HPDE6-E6E7 (cell line): ENCODE results near the gene MT1F.

Source experiments
- DNase-seq: peaks from one replicate; pipeline ENCODE4 v3.0.0; 2011; ENCODE audit warnings: missing footprints; ENCODE audit errors: extremely low spot score

The MT1F gene

DNA sequence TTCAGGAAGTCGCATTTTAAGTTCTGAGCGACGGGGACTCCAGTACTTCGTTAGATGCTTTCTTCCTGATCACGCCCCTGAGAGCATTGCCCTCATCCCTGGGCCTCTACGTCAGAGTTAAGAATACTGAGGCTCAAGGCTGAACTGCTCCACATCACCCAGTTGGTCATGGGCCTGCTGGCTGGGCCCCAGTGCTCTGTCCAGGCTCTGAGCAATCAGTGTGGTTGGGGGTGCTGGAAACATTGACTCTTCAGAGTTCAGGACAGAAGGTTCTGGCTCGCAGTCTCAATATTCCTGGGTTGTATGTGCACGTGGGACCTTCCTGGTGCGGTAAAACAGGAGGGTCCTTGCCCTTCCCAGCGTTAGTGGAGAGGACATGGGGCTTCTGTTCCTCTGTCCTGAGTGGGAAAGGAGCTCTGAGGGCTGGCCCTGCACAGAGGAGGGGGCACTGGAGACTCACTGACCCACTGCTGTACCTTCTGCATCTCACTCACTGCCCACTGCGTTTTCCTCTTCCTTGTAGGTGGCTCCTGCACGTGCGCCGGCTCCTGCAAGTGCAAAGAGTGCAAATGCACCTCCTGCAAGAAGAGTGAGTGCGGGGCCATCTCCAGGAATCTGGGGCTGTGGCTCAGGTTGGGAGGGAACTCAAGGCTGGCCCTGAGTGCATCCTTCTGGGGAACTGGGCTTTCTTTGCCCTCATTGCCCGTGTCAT is 31.7 kb upstream of the MT1F start:
- peak; percentile 32 for DNase-seq

DNA sequence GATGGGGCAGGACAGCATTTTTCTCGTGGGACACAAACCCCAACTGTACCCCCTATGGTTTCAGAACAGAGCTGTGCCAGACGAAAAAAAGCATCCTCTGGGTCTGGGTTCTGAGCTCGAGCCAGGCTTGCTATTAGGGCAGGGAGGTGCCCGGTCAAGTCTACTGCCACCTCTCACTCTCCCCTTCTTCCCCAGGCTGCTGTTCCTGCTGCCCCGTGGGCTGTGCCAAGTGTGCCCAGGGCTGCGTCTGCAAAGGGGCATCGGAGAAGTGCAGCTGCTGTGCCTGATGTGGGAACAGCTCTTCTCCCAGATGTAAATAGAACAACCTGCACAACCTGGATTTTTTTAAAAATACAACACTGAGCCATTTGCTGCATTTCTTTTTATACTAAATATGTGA is 31.1 kb upstream of the MT1F start:
- DNase-seq, result no peak

DNA sequence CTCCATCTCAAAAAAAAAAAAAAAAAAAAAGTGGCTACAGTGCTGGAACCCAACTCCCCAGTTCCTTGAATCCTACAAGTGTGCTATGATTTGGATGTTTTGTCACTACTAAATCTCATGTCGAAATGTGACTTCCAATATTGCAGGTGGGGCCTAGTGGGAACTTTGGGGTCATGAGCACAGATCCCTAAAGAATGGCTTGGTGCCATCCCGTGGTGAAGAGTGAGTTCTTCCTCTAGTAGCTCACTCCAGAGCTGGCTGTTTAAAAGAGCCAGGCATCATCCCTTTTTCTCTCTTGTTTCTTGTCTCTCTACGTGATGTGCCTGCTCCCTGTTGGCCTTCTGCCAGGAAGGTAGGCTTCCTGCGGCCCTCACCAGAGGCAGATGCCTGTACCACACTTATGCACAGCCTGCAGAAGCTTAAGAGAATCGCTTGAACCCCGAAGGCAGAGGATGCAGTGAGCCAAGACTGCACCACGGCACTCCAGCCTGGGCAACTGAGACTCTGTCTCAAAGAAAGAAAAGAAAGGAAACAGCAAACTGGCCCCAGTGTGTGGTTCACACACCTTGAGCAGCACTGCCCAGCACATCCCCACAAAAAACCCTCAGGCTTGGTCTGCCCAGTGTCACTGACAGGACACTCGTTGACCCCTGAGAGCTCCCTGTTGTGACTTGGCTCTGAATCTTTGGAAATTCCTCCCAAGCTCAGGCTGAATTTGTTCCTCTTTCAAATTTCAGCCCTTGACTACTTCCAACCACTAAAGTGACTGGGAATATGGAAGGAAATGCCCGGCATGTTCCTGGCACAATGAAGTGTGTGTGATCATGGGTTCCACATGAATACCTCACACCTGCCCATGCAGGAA is 29.0 kb upstream of the MT1F start:
- no peak for DNase-seq

DNA sequence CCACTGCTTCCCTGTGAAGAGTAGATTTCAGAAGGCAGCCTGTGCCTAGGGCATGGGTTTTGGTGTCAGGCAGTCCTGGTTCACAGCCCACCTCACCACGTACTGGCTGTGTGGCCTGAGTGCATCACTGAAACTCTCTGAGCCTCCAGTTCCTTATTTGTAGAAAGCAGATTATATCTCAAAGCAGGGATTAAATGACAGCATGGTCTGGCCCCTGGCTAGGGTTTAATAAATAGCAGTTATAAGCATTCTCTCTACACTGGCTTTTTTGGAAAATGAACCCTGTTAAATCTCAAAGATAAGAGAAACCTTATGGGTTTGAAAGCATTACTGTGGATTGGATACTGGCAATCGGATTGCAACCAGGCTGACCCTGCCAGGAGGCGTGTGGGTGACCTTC is 28.2 kb upstream of the MT1F start:
- DNase-seq, result no peak

DNA sequence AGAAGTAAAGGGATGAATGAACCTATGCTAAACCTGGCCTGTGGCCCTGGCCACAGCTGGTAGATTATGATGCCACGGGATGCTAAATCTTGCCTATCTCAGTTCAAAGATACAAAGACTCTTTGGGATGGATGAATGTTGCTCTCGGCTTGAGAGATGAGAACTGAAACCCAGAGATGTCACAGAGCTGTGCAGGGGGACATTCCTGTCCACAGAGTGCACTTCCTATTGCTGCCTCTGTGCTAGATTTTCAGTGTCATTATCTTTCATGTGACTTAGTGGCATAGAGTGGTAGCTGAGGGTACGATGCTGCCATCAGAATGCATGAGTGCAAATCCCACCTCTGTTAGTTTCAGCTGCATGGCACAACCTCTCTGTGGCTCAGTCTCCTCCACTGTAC is 27.6 kb upstream of the MT1F start:
- DNase-seq, result no peak

DNA sequence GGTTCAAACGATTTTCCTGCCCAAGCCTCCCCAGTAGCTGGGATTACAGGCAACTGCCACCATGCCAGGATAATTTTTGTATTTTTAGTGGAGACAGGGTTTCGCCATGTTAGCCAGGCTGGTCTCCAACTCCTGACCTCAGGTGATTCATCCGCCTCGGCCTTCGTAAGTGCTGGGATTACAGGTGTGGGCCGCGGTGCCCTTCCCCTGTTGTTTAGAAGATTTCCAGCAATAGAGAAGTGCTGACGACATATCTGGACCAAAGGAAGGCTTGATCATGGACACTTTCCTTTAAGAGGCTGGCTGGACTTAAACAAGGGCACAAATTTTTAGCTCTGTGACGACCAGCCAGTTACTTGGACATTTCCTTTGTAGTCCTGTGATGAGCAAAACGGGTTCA is 26.6 kb upstream of the MT1F start:
- no peak for DNase-seq

DNA sequence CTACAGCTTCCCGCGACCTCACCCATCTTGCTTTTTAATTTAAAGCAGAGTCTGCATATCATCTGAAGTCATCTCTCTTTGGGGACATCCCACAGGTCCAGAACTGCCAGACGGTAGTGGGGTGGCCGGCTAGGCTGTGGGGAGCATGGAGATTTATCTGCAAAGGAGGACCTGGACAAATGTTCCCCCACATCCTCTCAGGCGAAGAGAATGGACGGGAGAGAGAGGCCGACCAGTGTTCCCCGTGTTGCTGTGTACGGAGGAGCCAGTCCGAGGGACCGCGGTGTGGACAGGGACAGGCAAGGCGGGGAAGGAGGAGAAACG is 26.0 kb upstream of the MT1F start:
- no peak for DNase-seq

DNA sequence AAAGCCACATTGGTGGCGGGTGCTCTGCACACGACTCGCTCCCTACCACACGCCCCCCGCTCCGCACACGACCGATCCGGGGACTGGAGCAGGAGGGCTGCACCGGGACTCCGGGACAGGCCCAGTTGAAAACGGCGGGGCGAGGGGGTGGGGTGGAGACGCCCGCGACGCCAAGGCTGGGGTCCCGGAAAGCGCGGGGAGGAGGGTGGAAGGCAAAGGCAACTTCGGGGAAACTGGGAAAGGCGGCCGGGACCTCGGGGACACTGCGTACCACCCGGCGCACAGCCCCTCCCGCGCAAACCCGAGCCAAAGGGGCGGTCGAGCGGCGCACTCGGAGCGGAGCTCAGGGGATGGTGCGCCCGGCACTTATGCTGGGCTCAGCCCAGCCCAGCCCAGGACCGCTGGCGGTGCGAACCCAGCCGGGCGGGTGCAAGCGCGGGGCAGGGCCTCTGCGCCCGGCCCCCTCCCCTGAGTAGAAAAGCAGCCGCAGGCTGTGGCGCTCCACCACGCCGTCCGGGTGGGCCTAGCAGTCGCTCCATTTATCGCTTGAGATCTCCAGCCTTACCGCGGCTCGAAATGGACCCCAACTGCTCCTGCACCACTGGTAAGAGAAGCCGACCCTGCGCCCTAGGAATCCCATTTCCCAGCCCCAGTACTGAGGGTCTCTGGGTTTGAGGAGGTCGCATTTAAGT is 25.5 kb upstream of the MT1F start, which contains the start of gene MT1M:
TSS of gene MT1M (plus strand) at position 504 of the 692 bp plus-strand sequence. CDS start at position 577, 73 bp downstream.
- DNase-seq, result no peak

DNA sequence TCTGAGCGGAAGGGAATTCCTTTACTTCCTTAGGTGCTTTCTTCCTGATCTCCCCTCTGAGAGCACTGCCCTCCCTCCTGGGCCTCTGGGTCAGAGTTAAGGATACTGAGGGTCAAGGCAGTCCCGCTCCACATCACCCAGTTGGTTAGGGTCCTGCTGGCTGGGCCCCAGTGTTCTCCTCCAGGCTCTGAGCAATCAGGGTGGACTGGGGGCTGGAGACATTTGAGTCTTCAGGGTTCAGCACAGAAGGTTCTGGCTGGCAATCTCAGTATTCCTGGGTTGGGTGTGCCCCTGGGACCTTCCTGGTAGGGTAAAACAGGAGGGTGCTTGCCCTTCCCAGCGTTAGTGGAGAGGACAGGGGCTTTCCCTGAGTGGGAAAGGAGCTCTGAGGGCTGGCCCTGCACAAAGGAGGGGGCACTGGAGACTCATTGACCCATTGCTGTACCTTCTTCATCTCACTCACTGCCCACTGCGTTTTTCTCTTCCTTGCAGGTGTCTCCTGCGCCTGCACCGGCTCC is 24.9 kb upstream of the MT1F start:
- DNase-seq, result no peak

DNA sequence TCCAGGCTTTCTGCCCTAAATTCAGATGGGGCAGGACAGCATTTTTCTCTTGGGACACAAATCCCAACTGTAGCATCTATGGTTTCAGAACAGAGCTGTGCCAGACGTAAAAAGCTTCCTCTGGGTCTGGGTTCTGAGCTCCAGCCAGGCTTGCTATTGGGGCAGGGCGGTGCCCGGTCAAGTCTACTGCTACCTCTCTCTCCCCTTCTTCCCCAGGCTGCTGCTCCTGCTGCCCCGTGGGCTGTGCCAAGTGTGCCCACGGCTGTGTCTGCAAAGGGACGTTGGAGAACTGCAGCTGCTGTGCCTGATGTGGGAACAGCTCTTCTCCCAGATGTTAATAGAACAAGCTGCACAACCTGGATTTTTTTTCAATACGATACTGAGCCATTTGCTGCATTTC is 24.2 kb upstream of the MT1F start:
- no peak for DNase-seq

DNA sequence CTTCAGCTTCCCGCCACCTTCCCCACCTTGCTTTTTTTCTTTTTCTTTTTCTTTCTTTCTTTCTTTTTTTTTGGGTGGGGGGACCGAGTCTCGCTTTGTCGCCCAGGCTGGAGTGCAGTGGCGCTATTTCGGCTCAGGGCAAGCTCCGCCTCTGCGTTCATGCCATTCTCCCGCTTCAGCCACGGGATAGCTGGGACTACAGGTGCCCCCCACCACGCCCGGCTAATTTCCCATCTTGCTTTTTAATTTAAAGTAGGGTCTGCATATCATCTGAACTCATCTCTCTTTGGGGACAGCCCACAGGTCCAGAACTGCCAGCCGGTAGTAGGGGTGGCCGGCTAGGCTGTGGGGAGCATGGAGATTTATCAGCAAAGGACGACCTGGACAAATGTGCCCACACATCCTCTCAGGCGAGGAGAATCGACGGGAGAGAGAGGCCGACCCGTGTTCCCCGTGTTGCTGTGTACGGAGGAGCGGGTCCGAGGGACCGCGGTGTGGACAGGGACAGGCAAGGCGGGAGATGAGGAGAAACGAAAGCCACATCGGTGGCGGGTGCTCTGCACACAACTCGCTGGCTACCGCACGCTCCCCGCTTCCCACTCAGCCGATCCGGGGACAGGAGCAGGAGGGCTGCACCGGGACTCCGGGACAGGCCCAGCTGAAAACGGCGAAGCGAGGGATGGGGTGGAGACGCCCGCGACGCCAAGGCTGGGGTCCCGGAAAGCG is 22.9 kb upstream of the MT1F start:
- no peak for DNase-seq

DNA sequence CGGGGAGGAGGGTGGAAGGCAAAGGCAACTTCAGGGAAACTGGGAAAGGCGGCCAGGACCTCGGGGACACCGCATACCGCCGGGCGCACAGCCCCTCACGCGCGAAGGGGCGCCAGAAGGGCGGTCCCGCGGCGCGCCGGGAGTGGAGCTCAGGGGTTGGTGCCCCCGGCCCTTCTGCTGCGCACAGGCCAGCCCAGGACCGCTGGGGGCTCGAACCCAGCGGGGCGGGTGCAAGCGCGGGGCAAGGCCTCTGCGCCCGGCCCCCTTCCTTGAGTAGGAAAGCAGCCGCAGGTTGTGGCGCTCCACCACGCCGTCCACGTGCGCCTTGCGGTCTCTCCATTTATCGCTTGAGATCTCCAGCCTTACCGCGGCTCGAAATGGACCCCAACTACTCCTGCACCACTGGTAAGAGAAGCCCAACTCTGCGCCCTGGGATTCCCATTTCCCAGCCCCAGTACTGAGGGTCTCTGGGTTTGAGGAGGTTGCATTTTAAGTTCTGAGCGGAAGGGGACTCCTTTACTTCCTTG is 22.3 kb upstream of the MT1F start:
- no peak for DNase-seq

DNA sequence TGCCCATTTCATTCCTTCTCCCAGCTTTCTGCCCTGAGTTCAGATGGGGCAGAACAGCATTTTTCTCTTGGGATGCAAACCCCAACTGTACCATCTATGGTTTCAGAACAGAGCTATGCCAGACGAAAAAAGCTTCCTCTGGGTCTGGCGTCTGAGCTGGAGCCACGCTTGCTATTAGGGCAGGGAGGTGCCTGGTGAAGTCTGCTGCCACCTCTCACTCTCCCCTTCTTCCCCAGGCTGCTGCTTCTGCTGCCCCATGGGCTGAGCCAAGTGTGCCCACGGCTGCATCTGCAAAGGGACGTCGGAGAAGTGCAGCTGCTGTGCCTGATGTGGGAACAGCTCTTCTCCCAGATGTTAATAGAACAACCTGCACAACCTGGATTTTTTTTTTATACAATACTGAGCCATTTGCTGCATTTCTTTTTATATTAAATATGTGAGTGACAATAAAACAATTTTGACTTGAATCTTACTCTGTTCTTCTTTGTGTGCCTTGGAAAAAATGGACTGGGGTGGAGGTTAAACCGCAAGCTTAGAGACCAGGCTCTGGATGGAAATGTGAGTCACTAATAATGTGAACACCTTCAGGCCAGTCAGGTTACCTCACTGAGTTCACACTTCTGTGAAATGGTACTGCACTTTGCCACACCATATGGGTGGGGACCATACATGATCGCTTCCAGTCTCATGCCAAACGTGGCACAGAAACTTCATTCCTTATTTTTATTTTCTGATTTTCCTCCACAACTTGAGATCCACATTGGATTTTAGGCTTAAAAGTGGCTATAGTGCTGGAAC is 20.9 kb upstream of the MT1F start:
- DNase-seq, result no peak

DNA sequence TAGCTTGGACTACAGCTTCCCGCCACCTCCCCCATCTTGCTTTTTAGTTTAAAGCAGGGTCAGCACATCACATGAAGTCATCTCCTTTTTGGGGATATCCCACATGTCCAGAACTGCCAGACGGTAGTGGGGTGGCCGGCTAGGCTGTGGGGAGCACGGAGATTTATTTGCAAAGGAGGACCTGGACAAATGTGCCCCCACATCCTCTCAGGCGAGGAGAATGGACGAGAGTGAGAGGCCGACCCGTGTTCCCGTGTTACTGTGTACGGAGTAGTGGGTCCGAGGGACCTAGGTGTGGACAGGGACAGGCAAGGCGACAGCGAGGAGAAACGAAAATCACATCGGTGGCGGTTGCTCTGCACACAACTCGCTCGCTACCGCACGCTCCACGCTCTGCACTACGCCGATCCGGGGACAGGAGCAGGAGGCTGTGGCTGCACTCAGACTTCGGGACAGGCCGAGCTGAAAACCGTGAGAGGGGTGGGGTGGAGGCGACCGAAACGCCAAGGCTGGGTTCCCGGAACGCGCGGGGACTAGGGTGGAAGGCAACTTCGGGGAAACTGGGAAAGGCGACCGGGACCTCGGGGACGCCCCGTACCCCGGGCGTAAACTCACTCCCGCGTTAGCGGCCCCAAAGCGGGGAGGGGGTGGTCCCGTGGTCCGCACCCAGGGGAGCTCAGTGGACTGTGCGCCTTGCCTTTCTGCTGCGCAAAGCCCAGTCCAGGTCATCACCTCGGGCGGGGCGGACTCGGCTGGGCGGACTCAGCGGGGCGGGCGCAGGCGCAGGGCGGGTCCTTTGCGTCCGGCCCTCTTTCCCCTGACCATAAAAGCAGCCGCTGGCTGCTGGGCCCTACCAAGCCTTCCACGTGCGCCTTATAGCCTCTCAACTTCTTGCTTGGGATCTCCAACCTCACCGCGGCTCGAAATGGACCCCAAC is 19.7 kb upstream of the MT1F start, which contains the start of gene MT1A:
TSS of gene MT1A (plus strand) at position 853 of the 937 bp plus-strand sequence. CDS start at position 926, 73 bp downstream.
- DNase-seq, result no peak

DNA sequence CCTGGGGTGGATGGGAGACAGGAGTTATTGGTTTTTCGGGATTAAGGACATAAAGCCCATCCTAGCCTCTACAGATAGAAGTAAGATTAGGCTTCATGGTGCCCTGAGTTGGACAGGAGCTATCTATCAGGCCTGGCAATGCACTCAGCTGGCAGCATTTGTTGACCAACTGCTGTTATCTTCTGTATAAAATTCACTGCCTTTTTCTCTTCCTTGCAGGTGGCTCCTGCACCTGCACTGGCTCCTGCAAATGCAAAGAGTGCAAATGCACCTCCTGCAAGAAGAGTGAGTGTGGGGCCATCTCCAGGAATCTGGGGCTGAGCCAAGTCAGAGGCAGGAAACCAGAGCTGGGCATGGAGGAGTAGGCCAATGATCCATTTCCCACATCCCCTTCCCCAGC is 18.7 kb upstream of the MT1F start:
- no peak for DNase-seq

DNA sequence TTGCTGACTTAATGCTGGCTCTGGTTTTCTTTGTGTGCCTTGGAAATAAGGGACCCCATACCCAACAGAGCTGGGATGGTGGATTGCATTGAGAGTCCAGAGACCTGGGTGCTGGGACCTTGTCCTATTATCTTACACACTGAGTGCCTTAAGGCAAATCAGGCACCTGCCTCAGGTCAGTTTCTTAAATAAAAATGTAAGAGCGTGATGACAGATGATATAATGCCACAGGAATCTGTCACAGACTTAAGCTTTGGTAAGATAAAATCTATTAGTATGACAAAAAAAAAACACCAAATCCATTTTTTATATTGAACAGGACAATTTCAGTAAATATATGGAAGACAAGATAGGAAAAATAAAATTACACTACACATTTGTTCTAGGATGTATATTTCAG is 17.7 kb upstream of the MT1F start:
- no peak for DNase-seq

DNA sequence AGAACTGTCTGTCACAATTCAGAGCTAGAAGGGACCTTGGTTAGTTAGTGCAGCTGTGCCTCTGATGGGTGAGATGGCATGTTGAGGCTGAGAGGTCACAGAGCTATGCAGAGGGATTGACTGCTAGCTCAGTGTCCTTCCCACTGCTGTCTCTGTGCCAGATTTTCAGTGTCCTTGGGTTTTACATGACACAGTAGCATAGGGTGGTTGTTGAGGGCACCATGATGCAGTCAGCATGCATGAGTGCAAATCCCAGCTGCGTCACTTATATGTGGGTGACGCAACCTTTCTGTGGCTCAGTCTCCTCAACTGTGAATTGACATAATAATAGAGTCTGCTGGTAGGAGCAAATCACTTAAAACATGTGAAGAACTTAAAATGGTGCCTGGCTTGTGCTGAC is 16.6 kb upstream of the MT1F start:
- no peak for DNase-seq

DNA sequence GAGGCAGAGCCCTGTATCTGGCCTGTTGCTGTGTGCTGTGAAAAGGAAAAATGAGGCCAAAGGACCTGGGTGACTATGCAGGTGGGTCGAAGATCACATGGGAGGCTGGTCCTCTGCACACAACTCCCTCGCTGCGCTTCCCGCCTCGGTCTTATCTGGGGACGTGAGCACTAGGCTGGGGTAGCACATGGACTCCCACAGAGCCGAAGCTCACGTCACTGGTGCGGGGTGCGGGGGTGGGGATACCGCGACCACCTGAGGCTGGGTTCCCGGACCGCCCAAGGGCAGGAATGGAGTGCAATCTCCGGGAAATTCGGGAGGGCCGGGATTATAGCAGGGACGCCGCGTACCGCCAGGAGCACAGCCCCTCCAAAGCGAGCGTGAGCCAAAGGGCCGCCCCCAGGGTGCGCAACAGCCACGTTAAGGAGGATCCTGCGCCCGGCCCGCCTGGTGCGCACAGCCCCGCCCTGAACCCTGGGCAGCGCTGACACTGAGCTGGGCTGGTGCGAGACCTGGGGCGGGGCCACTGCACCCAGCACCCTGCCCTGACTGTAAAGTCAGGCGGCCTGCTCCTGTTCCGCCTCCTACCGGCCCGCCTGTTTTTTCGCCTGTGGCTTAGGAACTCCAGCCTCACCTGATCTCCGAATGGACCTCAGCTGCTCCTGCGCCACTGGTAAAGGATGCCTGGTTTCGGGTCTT is 14.5 kb upstream of the MT1F start:
- DNase-seq, result peak; percentile 79

DNA sequence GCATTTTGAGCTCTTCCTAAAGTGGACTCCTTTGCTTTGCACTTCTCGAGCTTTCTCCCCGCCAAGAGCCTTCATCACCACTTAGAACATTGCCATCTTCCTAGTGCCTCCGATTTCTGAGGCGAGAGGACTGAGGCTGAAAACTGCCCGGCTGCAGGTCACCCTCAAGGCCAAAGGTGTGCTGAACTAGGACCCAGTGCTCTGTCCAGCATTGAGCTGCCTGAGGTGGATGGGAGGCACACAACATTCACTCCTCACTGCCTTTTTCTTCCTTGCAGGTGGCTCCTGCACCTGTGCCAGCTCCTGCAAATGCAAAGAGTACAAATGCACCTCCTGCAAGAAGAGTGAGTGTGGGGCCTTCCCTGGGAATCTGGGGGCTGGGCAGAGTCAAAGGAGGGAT is 13.9 kb upstream of the MT1F start:
- no peak for DNase-seq
